HG03039 (cell line): ENCODE results near the gene PALM.

ENCODE experiments used
- ATAC-seq: cut with Tn5 transposase; IDR thresholded peaks from one replicate; pipeline ENCODE4 v1.9.1; 2021; ENCODE audit warnings: mild to moderate bottlenecking, moderate library complexity; ENCODE audit not compliant: unreplicated experiment

The PALM gene

DNA sequence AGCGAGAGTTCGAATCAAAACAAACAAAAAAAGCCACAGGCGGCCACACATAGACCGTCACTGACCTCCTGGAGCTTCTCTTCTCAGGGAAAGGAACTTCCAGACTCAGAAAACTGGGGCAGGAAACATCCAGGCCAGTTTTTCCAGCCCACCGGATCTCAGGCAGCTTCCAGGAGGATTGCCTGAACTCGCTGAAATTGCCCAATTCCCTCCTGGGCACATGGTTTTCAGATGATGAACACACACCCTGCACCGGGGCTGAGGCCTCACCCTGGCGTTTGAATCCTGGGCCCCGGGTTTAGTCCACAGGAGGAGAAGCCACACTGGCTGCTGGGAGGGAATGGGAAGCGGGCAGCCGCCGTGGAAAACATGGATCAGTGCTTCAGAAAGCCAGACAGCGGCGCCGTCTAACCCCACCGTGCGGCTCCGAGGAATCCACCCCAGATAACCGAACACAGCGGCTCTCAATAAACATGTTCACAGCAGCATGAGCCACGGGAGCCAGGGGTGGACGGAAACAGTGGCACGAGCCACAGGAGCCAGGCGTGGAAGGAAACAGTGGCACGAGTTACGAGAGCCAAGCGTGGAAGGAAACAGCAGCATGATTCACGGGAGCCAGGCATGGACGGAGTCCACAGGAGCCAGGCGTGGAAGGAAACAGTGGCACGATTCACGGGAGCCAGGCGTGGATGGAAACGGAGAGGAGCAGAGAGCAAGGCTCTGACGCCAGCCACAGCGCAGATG lies 70.3 kb downstream of the PALM start:
- ATAC-seq, result no peak

DNA sequence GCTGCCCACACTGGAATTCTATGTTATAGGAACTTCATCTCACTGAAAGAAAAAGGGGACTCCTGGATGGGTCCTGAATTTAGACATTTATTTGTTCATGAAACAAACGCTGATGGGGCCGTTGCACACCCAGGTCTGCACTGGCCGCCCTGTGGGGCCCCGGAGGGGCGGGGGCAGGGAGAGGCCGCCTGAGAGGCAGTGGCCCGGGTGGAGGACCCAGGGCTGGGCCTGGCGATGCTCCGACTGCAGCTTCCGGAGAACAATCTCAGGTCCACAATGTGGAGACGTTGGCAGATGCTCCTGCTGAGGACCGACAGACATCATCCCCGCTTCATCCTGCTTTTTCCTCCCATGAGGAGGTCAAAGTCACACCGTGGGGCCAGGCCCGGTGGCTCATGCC lies 72.2 kb downstream of the PALM start:
- ATAC-seq, result no peak

DNA sequence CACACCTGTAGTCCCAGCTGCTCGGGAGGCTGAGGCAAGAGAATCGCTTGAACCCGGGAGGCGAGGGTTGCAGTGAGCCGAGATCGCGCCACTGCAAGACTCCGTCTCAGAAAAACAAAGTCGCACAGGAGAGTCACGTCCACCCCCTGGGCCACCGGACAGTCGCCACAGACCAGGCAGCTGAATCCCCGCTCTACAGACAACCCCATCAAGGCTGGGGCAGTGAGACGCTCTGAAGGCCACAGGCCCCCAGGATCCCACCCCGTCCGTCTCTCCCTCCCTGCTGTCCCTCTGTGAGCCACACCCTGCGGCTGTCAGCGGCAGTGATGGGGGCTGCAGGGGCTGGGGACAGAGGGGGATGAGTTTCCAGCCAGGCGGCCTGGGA lies 73.1 kb downstream of the PALM start:
- no peak for ATAC-seq

DNA sequence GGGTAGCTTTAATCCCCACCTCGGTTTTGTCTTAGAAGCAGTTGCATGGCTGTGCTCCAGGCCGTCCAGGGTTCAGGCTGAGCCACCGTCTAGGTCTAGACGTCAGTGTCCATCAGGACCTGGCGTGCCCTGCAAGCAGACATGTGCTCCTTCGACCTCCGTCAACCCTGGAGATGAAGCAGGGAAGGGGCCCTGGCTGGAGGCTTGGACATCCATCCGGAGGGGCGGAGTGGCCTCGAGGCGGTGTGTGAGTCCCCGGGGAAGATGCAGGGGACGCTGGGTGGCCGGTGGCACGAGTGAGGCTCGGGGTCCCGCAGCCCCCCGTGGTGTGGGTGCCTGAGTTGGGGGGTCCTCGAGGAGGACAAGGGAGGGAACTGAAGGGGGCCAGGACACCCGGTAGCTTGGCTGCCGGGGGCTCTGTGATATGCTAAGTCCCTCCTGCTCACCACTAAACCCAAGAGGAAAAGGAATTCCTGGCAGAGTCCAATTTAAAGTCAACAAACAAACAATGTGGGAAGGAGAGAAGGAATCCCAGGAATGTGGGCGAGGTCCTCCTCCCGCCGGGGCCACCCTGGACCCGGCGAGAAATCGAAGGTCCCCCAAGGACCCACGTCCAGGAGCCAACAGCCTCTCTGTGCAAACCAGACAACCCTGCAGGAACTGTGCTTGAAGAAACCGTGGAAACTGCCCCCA lies 73.6 kb downstream of the PALM start:
- no peak for ATAC-seq

DNA sequence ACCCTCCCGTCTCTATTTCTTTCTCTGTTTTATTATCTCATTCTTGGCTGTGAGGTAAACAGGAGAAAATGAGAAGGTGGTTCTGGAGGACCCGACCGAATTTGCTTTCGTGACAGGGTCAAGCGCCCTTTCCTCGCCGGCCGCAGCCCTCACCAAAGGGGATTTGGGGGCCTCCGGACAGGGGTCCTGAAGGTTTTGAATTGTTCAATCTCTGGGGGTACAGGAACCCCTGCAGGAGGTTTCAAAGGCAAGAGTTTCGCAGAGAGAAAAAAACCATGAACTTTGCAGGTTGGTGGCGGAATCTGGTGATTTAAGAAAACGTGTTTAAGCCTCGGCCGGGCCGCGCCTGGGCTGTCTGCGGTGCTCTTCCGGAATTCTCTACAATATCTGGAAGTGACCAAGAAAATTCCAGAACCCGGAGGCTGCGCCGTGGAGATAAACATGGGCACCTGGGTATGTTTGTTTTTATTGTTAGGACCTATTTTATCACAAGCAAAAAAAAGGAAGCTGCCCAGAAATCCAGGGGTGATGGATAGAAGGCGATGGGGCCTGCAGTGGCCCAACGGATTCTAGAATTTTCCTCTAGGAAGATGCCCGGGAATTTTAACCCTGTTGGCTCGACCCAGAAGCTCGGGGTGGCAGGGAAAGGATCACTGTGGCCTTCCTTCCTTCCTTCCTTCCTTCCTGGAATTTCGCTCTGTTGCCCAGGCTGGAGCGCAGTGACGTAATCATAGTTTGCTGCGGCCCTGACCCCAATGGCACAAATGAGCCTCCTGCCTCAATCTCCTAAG lies 74.3 kb downstream of the PALM start:
- ATAC-seq, result no peak

DNA sequence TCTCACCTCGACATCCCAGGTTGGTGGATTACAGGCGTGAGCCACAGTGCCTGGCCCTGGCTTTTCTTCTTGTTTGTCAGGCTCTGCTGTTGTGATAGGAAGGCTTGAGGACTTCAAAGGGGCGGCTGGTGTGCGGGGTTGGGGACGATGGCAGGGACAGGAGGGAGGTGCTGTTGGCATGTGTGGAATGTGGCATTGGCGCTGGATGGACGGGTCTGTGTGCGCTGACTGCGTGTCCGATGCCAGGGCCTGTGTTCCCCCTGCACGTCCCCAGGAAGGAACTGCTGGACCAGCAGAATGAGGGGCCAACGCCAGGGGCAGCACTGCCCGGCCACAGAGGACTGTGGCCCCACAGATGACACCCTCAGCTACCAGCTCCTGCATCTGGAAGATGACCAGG lies 75.8 kb downstream of the PALM start:
- no peak for ATAC-seq

DNA sequence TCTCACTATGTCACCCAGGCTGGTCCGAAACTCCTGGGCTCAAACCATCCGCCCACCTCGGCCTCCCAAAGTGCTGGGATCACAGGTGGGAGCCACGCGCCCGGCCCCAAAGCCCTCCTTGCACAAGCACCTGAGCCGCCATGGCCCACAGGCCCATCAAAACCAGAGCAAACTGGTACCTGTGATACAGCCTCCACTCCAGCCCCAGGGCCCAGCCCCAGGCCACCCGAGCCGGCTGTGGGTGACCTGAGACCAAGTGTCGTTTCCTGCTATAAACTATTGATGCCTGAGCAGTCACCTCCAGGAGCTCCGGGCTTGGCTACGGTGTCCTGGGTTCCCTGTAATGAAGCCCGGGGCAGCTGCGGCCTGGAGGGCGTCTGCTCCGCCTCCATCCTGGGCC lies 78.8 kb downstream of the PALM start:
- ATAC-seq, result no peak

DNA sequence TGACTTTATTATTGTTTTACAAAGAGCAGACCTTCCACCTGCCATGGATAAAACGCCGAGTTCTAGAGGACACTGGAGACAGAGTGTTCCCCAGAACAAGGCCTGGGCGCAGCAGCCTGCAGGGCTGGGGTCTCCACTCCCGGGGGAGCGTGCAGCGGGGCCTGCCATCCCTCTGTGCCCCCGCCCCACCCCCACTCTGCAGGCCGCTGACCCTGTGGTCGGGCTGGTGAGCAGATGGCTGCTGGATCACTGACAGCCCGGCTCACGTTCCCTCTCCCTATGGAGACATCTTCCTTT lies 79.9 kb downstream of the PALM start:
- ATAC-seq, result no peak

DNA sequence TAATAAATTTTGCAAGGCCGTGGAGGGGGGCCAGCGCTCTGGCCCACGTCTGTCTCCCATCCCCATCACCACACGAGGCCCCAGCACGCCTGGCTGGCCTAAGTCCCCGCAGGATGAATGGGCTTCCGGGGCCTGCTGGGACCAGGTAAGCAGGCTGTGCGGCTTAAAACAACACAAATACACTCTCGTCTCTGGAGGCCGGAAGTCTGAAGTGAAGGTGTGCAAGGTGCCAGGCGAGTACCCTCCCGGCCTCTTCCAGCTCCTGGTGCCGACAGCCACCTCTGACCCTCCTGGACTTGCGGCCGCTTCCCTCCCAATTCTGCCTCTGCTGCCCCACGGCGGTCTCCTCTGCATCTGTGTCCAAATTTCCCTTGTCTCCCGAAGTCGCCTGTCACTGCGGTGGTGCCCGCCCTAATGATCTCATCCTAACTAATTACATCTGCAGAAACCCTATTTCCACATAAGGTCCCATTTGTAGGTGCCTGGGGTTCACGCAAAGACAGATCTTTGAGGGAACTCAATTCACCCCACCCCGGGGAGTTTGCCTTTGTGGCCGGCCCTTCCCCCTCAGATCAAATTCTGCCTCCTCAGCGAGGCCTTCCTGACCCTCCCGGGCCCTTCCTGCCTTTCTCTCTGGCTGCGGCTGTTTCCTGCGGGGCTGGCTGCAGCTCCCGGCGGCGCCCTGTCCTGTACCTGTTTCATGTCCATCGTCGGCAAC lies 80.4 kb downstream of the PALM start:
- ATAC-seq, result no peak

DNA sequence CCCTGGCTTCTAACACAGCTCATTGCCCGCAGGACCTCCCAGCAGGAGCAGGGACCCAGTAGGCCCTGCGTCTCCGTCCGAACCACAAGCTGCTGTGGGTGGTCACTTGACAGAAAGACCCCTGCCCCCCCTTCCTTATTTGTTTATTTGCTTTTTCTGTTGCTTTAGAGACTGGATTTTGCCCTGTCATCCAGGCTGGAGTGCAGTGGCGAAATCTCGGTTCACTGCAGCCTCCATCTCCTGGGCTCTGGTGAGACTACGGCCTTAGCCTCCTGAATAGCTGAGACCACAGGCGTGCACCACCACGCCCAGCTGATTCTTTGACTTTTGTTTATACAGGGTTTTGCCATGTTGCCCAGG lies 80.9 kb downstream of the PALM start:
- no peak for ATAC-seq

DNA sequence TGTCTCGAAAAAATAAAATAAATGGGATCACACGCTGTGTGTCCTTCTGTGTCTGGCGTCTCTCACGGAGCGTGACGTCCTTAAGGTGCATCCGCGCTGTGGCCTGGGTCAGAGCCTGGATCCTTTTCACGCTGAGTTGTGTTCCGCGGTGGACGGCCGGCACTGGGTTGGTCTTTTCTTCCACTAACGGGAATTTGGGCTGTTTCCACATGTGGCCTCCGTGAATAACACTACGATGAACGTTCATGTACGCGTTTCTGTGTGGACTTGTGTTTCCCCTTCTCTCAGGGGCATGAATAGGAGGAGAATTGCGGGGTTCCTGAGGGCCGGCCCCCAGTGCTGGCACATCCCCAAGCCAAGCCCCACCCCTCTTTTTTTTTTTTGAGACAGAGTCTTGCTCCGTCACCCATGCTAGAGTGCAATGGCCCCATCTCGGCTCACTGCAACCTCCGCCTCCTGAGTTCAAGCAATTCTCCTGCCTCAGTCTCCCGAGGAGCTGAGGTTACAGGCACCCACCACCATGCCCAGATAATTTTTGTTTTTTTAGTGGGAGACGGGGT lies 82.4 kb downstream of the PALM start:
- no peak for ATAC-seq

DNA sequence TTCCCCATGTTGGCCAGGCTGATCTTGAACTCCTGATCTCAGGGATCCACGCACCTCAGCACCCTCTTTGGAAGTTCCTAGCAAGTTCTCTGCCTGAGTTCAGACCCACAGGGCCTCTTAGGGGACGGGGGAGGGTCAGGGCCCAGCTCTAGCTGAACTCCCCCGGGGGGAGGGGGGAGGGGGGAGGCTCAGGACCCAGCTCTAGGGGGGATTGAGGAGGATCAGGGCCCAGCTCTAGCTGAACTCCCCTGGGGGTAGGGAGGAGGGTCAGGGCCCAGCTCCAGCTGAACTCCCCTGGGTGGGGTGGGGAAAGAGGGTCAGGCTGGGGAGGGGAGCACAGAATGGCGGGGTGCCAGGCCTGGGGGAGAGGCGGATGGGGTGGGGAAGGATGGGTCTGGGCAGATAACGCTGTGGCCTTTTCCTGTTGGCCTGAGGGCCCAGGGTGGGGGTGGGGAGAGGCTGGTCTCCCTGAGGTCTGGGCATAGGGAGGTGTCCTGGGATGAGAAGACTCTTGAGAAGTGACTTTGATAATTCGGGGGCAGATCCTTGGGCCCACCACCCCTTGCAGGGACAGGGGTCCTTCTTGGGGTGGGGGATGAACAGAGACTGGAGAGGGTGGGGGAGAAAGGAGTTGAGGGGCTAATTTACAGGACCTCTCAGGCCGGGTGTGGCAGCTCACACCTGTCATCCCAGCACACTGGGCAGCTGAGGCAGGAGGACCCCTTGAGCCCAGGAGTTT lies 83.0 kb downstream of the PALM start:
- no peak for ATAC-seq

DNA sequence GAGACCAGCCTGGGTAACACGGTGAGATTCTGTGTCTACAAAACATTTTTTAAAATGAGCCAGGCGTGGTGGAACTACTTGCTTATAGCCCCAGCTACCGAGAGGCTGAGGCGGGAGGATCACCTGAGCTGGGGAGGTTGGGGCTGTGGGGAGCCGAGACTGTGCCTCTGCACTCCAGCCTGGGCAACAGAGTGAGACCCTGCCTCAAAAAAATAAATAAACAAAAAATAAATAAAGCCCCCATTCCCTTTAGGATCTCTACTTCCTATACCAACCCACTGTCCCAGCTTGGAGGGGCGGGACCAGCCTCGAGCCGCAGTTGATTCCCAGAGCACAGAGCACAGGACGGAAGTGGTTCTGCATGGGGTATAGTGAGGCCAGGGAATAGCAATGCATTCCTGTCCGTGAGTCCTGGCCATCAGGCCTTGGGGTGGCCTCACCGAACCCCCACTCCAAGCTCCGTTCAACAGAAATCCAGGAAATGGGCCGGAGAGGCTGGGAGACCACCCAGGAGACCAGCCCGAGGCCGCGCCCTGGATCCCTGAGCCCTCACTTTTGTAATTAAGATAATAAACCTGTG lies 83.7 kb downstream of the PALM start:
- ATAC-seq, result no peak

DNA sequence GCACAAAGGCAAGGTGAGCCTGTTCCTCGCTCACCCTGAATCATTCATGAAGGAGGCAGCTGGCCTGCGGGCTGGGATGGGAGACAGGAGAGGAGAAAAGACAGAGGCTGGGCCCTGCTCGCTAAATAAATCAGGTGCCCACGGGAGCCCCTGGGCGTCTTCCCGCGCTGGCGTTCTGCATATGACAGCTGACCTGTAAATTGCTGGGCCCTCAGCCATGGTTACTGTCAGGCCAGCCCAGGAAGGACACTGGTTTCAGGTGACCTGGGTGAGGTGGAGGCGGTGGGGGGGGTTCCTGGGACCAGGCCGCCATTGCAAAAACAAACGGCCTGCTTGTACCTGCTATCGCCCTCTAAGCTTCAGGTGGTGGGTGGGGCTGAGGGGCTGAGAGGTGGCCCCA lies 85.1 kb downstream of the PALM start:
- ATAC-seq, result no peak

DNA sequence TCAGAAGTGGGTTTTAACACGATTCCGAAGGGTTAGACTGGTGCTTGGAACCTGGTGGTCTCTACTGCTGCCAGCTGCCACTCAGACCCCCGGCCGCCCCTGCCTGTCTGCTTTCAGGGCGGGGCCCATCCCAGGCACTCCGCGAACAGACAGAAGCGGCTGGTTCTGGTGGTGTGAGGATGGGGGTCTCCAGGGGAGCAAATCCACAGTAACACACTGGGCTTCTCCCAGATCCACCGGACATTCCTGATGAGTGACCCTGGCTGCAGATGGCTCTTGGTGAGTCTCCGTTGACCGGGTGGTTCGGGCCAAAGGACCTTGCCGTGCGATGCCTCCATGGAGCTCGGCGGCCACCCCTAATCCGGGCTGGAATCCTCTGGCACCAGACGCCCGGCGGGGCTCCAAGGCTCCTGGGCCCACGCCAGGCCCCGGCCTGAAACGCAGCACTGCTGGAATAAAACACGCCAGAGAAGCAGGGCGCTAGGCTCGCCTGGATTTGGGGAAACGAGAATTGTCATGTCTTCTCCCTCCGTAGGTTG lies 86.4 kb downstream of the PALM start:
- no peak for ATAC-seq

DNA sequence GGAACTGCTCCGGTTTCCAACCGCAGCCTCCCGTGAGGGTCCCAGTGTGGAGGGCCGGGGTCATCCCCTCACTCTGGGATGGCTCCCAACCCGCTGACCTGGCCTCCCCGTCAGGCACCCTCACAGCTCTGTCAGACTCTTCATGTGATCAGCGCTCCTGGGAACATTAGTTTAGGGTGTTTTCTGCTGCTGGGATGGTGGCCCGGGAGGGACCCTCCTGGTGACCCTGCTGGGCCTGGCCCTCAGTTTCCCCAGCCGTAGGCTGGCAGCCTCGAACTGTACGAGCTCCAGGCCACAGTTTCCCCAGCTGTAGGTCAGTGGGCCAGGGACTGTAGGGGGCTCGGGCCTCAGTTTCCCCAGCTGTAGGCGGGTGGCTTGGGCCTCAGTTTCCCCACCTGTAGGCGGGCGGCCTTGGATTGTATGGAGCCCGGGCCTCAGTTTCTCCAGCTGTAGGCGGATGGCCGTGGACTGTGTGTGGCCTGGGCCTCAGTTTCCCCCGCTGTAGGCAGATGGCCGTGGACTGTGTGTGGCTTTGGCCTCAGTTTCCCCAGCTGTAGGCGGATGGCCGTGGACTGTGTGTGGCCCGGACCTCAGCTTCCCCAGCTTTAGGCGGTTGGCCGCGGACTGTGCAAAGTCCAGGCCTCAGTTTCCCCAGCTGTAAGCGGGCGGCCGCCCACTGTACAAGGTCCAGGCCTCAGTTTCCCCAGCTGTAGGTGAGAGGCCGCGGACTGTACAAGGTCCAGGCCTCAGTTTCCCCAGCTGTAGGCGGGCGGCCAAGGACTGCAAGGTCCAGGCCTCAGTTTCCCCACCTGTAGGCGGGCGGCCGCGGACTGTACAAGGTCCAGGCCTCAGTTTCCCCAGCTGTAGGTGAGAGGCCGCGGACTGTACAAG lies 87.2 kb downstream of the PALM start:
- no peak for ATAC-seq

DNA sequence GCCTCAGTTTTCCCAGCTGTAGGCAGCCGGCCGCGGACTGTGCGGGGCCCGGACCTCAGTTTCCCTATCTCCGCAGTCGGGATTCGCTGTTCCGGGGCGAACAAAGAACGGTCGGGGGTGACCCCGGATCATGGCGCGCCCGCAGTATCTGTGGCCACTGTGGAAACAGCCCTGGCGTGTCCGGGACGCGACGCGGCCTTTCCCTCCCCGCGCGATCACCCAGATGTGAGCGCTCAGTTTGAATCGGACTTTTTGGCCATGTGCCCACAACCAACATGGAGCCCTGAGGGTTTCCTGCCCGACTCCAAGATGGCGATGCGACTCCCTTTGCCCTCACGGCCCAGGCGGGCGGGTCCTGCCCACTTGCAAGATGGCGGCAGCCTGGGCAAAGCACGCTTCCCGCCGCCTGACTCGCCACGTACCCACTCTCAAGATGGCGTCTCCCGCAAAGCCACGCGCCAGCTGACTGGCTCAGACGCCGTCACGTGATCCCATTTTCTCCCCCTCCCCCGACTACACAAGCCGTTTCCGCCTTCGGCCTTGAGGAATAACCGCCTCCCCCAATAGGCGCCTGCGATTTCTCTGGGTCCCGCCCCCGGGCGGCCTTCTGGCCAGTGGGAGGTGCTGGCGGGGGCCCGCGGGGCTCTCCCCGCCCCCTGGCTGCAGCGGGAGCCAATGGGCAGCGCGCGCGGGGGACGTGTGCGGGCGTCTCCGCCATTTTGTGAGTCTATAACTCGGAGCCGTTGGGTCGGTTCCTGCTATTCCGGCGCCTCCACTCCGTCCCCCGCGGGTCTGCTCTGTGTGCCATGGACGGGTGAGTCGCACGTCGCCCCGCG lies 88.2 kb downstream of the PALM start, which contains the start of gene PTBP1:
Gene PTBP1 (plus strand): TSS at position 761 of the 836 bp plus-strand sequence. CDS start 46 bp downstream, at position 807.
- peak; percentile 70 for ATAC-seq
